ENCODE data around the gene NHSL1. TPM values are rescaled to one million over a fixed set of nuclear protein-coding genes. Genes with fewer than 3 reads are reported as not detected.

The NHSL1 gene
- polyA plus RNA-seq, 3 donors, result 0.06 to 2.8 (median 0.51) TPM

GRCh38 chr6:138492871-138493270 is 6.4 kb downstream of the NHSL1 start:
- no CpG with 5 or more reads among the region's 2 CpGs for WGBS (ENCODE audit: insufficient coverage)

DNA sequence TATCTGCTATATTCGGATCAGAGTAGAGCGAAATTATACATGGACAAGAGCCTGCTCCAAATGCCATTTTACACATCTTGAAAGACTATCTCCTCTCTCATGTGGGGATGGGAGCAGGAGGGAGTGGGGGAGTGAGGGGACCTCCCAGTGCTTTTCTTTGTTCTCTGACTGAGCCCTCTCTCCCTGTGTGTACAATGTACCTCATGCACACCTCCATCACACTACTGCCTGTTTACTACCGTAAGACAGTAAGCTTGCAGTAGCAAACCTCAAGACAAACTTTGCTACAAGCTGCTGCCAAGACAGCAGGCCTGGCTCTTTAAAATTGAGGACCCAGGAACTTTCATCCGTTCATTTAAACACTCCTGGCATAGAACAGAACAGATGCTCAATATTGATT is 7.2 kb downstream of the NHSL1 start:
- intact Hi-C loops (cut with micrococcal nuclease), result no loop called here
- Mint-ChIP-seq H3K9me3 (peaks cover 0 to 7% (median 2%) of the 10 kb centered on the region in 7 donors), H3K27ac (no peak overlapping the region), H3K4me1 (peaks cover 2% of the 10 kb centered on the region), H3K27me3 (ENCODE audit: low read depth in 3 of 3) (peaks cover 0 to 4% (median 0%) of the 10 kb centered on the region in 3 donors), H3K4me3 (no peak overlapping the region), H3K36me3 (peaks cover 4 to 8% of the 10 kb centered on the region in 2 donors)
- TF ChIP-seq, protein P1, sequence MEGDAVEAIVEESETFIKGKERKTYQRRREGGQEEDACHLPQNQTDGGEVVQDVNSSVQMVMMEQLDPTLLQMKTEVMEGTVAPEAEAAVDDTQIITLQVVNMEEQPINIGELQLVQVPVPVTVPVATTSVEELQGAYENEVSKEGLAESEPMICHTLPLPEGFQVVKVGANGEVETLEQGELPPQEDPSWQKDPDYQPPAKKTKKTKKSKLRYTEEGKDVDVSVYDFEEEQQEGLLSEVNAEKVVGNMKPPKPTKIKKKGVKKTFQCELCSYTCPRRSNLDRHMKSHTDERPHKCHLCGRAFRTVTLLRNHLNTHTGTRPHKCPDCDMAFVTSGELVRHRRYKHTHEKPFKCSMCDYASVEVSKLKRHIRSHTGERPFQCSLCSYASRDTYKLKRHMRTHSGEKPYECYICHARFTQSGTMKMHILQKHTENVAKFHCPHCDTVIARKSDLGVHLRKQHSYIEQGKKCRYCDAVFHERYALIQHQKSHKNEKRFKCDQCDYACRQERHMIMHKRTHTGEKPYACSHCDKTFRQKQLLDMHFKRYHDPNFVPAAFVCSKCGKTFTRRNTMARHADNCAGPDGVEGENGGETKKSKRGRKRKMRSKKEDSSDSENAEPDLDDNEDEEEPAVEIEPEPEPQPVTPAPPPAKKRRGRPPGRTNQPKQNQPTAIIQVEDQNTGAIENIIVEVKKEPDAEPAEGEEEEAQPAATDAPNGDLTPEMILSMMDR (IDR thresholded peaks at IDR 0.05), result no peak
- no CpG with 5 or more reads among the region's 4 CpGs for WGBS (ENCODE audit: insufficient coverage)
- Histone ChIP-seq H3K9ac (ENCODE audit: insufficient read depth, low read length, poor library complexity, severe bottlenecking) (no peak overlapping the region), H3K27ac (ENCODE audit: low read depth in 1 of 2, low read length in 2 of 2) (no peak overlapping the region), H3K4me3 (replicated peaks in 1 of 3; ENCODE audit: low read depth in 2 of 3, low read length in 3 of 3) (no peak overlapping the region), H3K4me2 (replicated peaks; ENCODE audit: extremely low read depth, low read length, poor library complexity, severe bottlenecking) (no peak overlapping the region), H3K9me3 (replicated peaks in 1 of 2; ENCODE audit: control insufficient read depth in 1 of 2, insufficient read depth in 1 of 2, low read length in 2 of 2) (no peaks in the 10 kb centered on the region), H3K27me3 (ENCODE audit: control insufficient read depth in 2 of 2, insufficient read depth in 2 of 2, low read length in 2 of 2) (no peaks in the 10 kb centered on the region), H4K20me1 (ENCODE audit: insufficient read depth, low read length) (no peaks in the 10 kb centered on the region), H3K79me2 (ENCODE audit: insufficient read depth, low read length) (no peaks in the 10 kb centered on the region), H3K36me3 (replicated peaks in 1 of 2; ENCODE audit: control insufficient read depth in 1 of 2, insufficient read depth in 2 of 2, low read length in 2 of 2) (no peaks in the 10 kb centered on the region), H3K4me1 (ENCODE audit: control insufficient read depth in 1 of 2, insufficient read depth in 2 of 2, low read length in 2 of 2) (no peaks in the 10 kb centered on the region), H2AFZ (ENCODE audit: insufficient read depth, low read depth, low read length, poor library complexity, severe bottlenecking) (no peak overlapping the region)
- DNase-seq, result no peak

More at GRCh38 chr6:138492871-138493270, 6.4 kb downstream of the NHSL1 start:
- H3K79me2 ChIP-seq (ENCODE audit: insufficient read depth, low read length), result no peaks in the 10 kb centered on the region
- DNase-seq, result no peak
- intact Hi-C loops (cut with micrococcal nuclease), result no loop called here
- H2AFZ ChIP-seq (ENCODE audit: insufficient read depth, low read depth, low read length, poor library complexity, severe bottlenecking), result no peak overlapping the region
- TF ChIP-seq, protein P1 (IDR thresholded peaks at IDR 0.05), result no peak
- peaks cover 2% of the 10 kb centered on the region for H3K4me1 Mint-ChIP-seq
- H3K4me2 ChIP-seq (replicated peaks; ENCODE audit: extremely low read depth, low read length, poor library complexity, severe bottlenecking), result no peak overlapping the region
- peaks cover 4 to 8% of the 10 kb centered on the region in 2 donors for H3K36me3 Mint-ChIP-seq
- no peaks in the 10 kb centered on the region for H3K36me3 ChIP-seq (replicated peaks in 1 of 2; ENCODE audit: control insufficient read depth in 1 of 2, insufficient read depth in 2 of 2, low read length in 2 of 2)
- H3K9ac ChIP-seq (ENCODE audit: insufficient read depth, low read length, poor library complexity, severe bottlenecking), result no peak overlapping the region
- peaks cover 0 to 2% (median 0%) of the 10 kb centered on the region in 3 donors for H3K27me3 Mint-ChIP-seq (ENCODE audit: low read depth in 3 of 3)
- peaks cover 0 to 7% (median 2%) of the 10 kb centered on the region in 7 donors for H3K9me3 Mint-ChIP-seq
- no peak overlapping the region for H3K4me3 Mint-ChIP-seq
- no peaks in the 10 kb centered on the region for H4K20me1 ChIP-seq (ENCODE audit: insufficient read depth, low read length)
- no peaks in the 10 kb centered on the region for H3K9me3 ChIP-seq (replicated peaks in 1 of 2; ENCODE audit: control insufficient read depth in 1 of 2, insufficient read depth in 1 of 2, low read length in 2 of 2)
- H3K4me1 ChIP-seq (ENCODE audit: control insufficient read depth in 1 of 2, insufficient read depth in 2 of 2, low read length in 2 of 2), result no peaks in the 10 kb centered on the region
- no peak overlapping the region for H3K4me3 ChIP-seq (replicated peaks in 1 of 3; ENCODE audit: low read depth in 2 of 3, low read length in 3 of 3)
- H3K27ac Mint-ChIP-seq, result no peak overlapping the region
- H3K27me3 ChIP-seq (ENCODE audit: control insufficient read depth in 2 of 2, insufficient read depth in 2 of 2, low read length in 2 of 2), result no peaks in the 10 kb centered on the region
- H3K27ac ChIP-seq (ENCODE audit: low read depth in 1 of 2, low read length in 2 of 2), result no peak overlapping the region
